Subcutaneous abdominal adipose tissue (tissue), 5 donors: ENCODE results near the gene GRIP1.

Experiments used
- H3K27ac ChIP-seq: one replicate; pipeline ENCODE4 v1.7.0; 2013; ENCODE audit warnings: low read depth, mild to moderate bottlenecking, inconsistent platforms, low read length, moderate library complexity
- H3K27me3 ChIP-seq, 5 donors: one replicate each; pipeline ENCODE4 v1.7.0; 2013; ENCODE audit warnings: low read length in 5 of 5, inconsistent platforms in 1 of 5; ENCODE audit not compliant: control insufficient read depth in 5 of 5, insufficient read depth in 4 of 5
- H3K36me3 ChIP-seq, 5 donors: one replicate each; pipeline ENCODE4 v1.7.0; 2013; ENCODE audit warnings: low read length in 5 of 5; ENCODE audit not compliant: control insufficient read depth in 5 of 5, insufficient read depth in 5 of 5
- H3K4me1 ChIP-seq, 5 donors: one replicate each; pipeline ENCODE4 v1.7.0; 2013; ENCODE audit warnings: low read length in 5 of 5, mild to moderate bottlenecking in 3 of 5, moderate library complexity in 1 of 5; ENCODE audit not compliant: control insufficient read depth in 5 of 5, insufficient read depth in 5 of 5
- H3K4me3 ChIP-seq, 5 donors: one replicate each; pipeline ENCODE4 v1.7.0; 2013; ENCODE audit warnings: low read length in 5 of 5, low read depth in 1 of 5
- H3K9ac ChIP-seq, 5 donors: one replicate each; pipeline ENCODE4 v1.7.0; 2013; ENCODE audit warnings: low read length in 5 of 5, mild to moderate bottlenecking in 4 of 5, moderate library complexity in 3 of 5
- H3K9me3 ChIP-seq, 5 donors: one replicate each; pipeline ENCODE4 v1.7.0; 2013; ENCODE audit warnings: low read length in 5 of 5; ENCODE audit not compliant: control insufficient read depth in 5 of 5
- donor health status: healthy.
- donor health status: healthy.
- donor health status: healthy.
- donor health status: healthy.
- donor health status: healthy.

The GRIP1 gene

DNA sequence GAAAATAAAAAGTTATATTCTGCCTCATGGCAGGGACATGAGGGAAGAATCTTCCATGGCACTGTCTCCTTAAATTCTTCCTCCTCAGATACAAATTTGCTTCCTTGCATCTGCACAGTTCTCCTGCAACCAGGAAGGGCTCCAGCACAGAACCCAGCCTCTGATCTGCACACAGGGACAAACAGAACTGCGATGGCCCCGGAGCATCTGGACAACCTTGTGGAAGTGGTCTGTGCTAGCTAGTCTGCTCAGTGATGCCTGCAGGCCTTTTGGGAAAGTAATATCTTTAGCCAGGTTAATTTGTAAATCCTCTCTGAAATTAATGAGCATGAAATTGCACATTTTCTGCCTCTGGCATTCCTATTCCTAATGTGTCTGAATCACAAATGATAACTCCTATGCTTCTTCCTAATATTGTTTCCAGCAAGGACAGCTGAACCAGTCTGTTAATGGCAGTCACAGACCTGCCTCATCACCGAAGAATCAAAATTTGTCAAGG lies 74.8 kb downstream of the GRIP1 start:
- H3K4me1 ChIP-seq = no peaks in the 10 kb centered on the region
- no peak overlapping the region for H3K9ac ChIP-seq
- no peak overlapping the region for H3K4me3 ChIP-seq
- no peak overlapping the region for H3K27ac ChIP-seq
- no peaks in the 10 kb centered on the region for H3K36me3 ChIP-seq
- H3K9me3 ChIP-seq = no peaks in the 10 kb centered on the region
- H3K27me3 ChIP-seq = no peaks in the 10 kb centered on the region

DNA sequence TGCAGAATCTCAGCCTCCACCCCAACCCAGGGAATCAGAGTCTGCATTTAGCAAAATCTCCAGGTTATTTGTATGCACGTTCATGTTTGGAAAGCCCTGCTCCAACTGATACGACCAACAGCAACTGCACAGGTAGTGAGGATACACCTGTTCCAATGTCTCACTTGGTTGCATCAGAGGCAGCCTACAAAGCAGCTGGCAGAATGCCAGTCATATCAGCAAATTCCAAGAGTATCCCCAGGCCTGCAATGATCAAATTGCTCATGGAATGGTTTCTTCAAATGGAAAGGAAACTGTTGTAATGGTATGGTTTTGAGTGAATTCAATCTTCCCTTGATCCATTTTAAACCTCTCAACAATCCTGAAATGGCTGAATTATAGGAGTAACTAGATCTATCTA lies 75.4 kb downstream of the GRIP1 start:
- no peak overlapping the region for H3K27ac ChIP-seq
- no peaks in the 10 kb centered on the region for H3K4me1 ChIP-seq
- no peak overlapping the region for H3K4me3 ChIP-seq
- H3K27me3 ChIP-seq = no peaks in the 10 kb centered on the region
- no peaks in the 10 kb centered on the region for H3K9me3 ChIP-seq
- no peaks in the 10 kb centered on the region for H3K36me3 ChIP-seq
- no peak overlapping the region for H3K9ac ChIP-seq

DNA sequence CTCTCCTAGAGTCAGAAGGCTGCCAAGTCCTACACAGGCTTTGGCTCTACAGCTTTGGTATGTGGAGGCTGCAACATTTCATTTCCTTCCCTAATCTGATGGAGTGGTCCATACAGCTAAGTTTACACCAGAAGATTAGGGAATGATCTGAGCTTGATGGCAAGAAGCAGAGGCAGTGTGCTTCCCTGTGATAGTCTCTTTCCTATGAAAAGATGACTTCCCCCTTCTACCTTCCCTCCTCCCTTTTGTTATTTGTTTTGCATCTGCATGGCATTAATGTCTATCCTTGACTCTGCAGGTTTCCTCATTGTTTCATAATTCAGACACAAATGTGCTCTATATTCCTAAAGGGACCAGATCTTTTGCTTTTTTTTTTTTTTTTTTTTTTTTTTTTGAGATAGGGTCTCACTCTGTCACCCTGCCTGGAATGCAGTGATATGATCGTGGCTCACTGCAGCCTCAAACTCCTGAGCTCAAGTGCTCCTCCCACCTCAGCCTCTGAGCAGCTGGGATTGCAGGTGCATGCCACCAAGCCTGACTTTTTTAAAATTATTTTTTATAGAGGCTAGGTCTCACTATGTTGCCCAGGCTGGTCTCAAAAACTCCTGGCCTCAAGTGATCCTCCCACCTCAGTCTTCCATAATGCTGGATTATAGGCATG lies 76.3 kb downstream of the GRIP1 start:
- Histone ChIP-seq H3K36me3 (no peaks in the 10 kb centered on the region), H3K27me3 (no peaks in the 10 kb centered on the region), H3K4me3 (no peak overlapping the region), H3K9ac (no peak overlapping the region), H3K9me3 (no peaks in the 10 kb centered on the region), H3K4me1 (no peaks in the 10 kb centered on the region), H3K27ac (no peak overlapping the region)

DNA sequence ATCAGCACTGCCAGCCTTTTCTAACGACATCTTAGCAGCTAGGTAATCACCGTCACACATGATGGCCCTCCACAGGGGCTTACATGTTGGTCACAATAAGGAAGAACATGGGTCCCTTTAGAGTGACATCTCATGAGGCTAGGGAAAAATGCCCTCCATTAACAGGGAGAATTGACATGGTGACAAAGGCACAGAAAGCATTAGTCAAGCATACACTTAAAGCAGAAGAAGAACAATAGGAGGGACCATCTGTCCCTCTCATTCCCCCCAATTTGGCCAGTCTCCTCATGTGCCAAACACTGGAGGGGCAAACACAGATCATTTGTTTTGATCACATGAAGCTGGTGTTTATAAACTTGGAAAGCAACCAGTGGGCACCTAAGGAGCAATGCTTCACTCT lies 78.0 kb downstream of the GRIP1 start:
- Histone ChIP-seq H3K36me3 (no peaks in the 10 kb centered on the region), H3K4me1 (no peaks in the 10 kb centered on the region), H3K27me3 (no peaks in the 10 kb centered on the region), H3K9ac (no peak overlapping the region), H3K27ac (no peak overlapping the region), H3K9me3 (no peaks in the 10 kb centered on the region), H3K4me3 (no peak overlapping the region)

DNA sequence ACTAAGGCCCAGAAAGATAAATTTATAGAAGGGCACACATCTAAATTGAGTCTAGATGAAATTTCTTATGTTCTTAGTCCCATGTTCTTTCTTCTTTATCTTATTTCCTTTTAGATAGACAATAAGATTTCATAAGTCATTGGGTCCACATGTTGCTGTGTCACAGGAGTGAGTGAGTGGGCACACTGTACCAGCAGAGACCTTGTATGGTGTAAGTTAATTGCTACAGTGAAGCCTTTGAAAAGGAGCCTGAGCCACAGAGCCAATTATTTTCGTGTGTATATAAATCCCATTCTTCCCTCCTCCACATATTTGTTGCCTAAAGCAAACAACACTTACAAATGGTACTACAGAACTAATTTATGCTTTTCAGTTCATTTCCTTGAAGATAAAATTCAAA lies 79.1 kb downstream of the GRIP1 start:
- no peaks in the 10 kb centered on the region for H3K36me3 ChIP-seq
- H3K9me3 ChIP-seq = no peaks in the 10 kb centered on the region
- no peaks in the 10 kb centered on the region for H3K4me1 ChIP-seq
- H3K27me3 ChIP-seq = no peaks in the 10 kb centered on the region
- no peak overlapping the region for H3K4me3 ChIP-seq
- H3K27ac ChIP-seq = no peak overlapping the region
- H3K9ac ChIP-seq = no peak overlapping the region

DNA sequence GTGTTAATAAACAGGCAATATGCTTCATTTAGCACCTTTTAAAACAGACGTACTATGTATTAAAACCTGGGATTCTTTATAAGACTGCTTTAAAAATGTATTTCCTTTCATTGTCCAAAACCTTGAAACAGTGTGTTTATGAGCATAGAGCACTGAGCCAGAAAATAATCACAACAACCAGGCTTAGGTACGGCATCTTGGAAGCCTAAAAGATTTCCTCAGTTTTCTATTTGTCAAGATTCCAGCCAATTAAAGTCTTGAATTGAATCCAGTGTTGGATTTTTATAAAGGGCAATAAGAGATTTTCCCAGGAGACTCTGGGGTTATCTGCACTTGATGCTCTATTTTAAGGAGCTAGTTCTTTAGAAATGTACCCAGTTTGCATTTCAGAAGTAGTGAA lies 80.3 kb downstream of the GRIP1 start:
- no peak overlapping the region for H3K4me3 ChIP-seq
- H3K27ac ChIP-seq = no peak overlapping the region
- no peak overlapping the region for H3K9ac ChIP-seq
- no peaks in the 10 kb centered on the region for H3K4me1 ChIP-seq
- H3K9me3 ChIP-seq = no peaks in the 10 kb centered on the region
- H3K27me3 ChIP-seq = no peaks in the 10 kb centered on the region
- H3K36me3 ChIP-seq = no peaks in the 10 kb centered on the region

DNA sequence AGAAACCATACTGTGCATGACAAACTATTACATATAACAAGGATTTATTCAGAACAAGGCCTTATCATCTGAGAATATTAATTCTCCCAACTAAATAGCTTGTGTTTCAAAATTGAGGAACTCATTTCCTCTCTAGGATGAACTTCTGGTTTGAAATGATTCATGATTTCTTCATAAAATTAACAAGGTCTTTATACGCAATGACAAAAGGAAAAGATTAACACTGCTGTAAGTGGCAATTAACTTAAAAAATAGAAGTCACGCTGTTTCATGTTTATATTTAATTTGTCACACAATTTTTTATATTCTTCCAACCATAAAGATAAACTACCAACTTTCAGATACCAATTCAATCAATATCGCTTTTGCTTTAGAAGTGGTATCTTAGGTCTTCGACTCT lies 80.8 kb downstream of the GRIP1 start:
- H3K36me3 ChIP-seq = no peaks in the 10 kb centered on the region

DNA sequence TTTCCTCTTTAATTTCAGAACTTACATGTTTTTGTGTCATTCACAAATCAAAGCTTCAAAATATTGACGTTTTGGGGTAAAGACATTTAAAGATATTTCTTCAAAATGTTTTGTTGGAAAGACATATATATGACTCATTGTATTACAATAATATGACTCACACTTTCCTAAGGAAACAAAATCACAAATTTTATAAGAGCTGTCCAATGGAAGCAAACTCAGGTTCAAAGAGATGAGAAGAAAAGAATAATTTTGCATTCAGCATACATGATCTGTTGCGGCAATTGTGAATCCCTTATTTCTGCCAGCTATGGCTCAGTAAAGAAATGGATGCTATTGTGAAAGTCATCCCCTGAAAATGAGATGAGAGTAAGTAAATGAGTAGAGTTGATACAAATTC lies 82.7 kb downstream of the GRIP1 start:
- H3K9ac ChIP-seq = no peak overlapping the region
- no peaks in the 10 kb centered on the region for H3K27me3 ChIP-seq
- H3K4me1 ChIP-seq = no peaks in the 10 kb centered on the region
- H3K36me3 ChIP-seq = no peaks in the 10 kb centered on the region
- no peak overlapping the region for H3K4me3 ChIP-seq
- no peaks in the 10 kb centered on the region for H3K9me3 ChIP-seq
- no peak overlapping the region for H3K27ac ChIP-seq

More for the DNA sequence above, 80.8 kb downstream of the GRIP1 start:
- no peaks in the 10 kb centered on the region for H3K4me1 ChIP-seq
- no peaks in the 10 kb centered on the region for H3K9me3 ChIP-seq
- no peak overlapping the region for H3K27ac ChIP-seq
- no peaks in the 10 kb centered on the region for H3K27me3 ChIP-seq
- no peak overlapping the region for H3K9ac ChIP-seq
- H3K4me3 ChIP-seq = no peak overlapping the region

DNA sequence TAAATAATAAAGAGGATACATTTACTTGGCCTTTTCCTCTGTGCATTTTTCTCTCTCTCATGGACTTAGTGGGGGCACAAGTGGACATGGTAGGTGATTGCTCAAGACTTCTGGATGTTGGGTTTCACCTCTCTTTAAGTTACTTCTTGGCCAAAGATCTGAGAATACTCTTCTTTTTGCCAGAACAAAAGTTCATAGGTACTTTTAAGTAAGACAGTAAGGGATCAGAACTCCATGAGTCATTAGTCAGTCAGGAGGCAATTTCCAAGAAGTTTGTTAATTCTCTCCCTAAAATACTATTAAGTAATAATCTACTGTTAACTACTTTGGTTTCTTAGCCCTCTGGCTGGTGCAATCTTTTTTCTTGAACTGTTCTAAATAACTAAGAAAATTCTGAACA lies 84.2 kb downstream of the GRIP1 start:
- H3K27me3 ChIP-seq = no peaks in the 10 kb centered on the region
- no peak overlapping the region for H3K9ac ChIP-seq
- H3K36me3 ChIP-seq = no peaks in the 10 kb centered on the region
- no peak overlapping the region for H3K4me3 ChIP-seq
- H3K4me1 ChIP-seq = no peaks in the 10 kb centered on the region
- H3K9me3 ChIP-seq = no peaks in the 10 kb centered on the region
- H3K27ac ChIP-seq = no peak overlapping the region

DNA sequence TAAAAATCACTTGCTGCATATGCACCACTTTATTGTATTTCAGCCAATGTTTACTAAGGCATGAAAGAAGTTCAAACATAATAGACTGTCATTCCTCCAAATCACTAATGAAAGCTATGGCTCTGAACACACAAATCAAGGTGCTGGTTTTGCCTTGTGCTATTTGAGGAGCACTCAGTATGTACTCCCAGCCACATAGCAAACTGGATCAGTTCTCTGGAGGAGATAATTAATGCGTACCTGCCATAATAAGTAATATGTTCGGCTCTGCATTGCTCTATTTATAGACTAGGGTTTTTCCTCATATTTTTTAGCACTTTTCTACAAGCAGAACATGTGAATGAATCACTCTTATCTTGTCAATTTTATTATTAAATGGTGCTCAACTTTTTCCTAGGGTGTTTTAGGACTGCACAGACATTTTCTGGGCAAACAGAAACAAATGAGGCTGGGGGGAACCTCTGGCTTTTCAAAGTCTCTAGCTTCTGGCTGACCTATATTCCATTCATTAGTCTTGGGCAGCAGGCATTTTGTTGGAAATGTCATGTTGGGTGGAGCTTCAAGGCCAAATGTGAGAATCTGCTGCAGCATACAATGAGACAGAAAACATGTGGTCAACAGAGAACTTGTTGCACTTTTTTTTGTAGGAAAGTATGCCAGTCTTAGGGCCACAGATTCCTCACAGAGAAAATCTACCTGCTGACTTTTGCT lies 88.4 kb downstream of the GRIP1 start:
- H3K36me3 ChIP-seq = no peaks in the 10 kb centered on the region
- H3K9ac ChIP-seq = no peak overlapping the region
- no peaks in the 10 kb centered on the region for H3K4me1 ChIP-seq
- H3K9me3 ChIP-seq = no peaks in the 10 kb centered on the region
- H3K27ac ChIP-seq = no peak overlapping the region
- no peak overlapping the region for H3K4me3 ChIP-seq
- H3K27me3 ChIP-seq = no peaks in the 10 kb centered on the region
